OCI-LY7 (cell line): ENCODE measurements around the gene SENP5.
"Not testable (repeated sequence)": the region's sequence is repeated elsewhere in the genome, so short reads cannot be mapped to it uniquely, and the experiment has no call there.

ENCODE experiments used
- EZH2phosphoT487 ChIP-seq: fragments of 200-600 bp; sonication (generic); IDR thresholded peaks from 2 replicates; pipeline ENCODE4 v1.6.1; 2018; ENCODE audit warnings: low read depth, borderline replicate concordance, mild to moderate bottlenecking, mixed run types, antibody characterized with exemption, low read length, moderate library complexity, mixed read lengths
- TF ChIP-seq, protein P1 (sequence below): fragments of 200-600 bp; sonication (generic); conservative IDR thresholded peaks from 2 replicates; pipeline ENCODE4 v1.5.1; 2014; ENCODE audit warnings: mild to moderate bottlenecking, antibody characterized with exemption, low read length, moderate library complexity, mixed read lengths

DNA sequence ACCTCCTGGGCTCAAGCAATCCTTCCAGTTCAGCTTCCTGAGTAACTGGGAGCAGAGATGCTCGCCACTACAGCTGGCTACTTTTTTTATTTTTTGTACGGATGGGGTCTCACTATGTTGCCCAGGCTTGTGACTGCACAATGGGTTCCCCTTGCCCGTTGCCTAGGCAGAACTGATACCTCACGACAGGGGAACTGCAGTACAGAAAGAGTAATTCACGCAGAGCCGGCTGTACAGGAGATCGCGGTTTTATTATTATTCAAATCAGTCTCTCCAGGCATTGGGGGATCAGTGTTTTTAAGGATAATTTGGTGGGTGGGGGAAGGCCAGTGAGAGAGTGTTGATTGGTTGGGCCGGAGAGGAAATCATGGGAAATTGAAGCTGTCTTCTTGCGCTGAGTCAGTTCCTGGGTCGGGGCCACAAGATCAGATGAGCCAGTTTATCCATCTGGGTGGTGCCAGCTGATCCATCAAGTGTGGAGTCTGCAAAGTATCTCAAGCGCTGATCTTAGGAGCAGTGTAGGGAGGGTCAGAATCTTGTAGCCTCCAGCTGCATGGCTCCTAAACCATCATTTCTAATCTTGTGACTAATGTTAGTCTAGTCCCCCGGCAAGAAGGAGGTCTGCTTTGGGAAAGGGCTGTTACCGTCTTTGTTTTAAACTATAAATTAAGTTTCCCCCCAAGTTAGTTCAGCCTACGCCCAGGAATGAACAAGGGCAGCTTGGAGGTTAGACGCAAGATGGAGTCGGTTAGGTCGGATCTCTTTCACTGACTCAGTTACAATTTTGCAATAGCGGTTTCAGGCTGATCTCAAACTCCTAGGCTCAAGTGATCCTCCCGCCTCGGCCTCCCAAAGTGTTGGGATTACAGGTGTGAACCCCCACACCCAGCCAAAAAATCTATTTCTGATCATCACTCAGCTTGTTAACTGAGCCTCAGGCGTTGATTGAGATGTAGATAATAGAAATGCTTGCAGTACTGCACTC, 23.2 kb upstream of the SENP5 start:
- TF ChIP-seq, protein P1, sequence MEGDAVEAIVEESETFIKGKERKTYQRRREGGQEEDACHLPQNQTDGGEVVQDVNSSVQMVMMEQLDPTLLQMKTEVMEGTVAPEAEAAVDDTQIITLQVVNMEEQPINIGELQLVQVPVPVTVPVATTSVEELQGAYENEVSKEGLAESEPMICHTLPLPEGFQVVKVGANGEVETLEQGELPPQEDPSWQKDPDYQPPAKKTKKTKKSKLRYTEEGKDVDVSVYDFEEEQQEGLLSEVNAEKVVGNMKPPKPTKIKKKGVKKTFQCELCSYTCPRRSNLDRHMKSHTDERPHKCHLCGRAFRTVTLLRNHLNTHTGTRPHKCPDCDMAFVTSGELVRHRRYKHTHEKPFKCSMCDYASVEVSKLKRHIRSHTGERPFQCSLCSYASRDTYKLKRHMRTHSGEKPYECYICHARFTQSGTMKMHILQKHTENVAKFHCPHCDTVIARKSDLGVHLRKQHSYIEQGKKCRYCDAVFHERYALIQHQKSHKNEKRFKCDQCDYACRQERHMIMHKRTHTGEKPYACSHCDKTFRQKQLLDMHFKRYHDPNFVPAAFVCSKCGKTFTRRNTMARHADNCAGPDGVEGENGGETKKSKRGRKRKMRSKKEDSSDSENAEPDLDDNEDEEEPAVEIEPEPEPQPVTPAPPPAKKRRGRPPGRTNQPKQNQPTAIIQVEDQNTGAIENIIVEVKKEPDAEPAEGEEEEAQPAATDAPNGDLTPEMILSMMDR, result not testable (repeated sequence)
- TF ChIP-seq EZH2phosphoT487, result not testable (repeated sequence)
